Thoracic aorta (tissue), 2 donors: ENCODE results near the gene ACOT8. TPM values are rescaled to one million over a fixed set of nuclear protein-coding genes. Genes with fewer than 3 reads are reported as not detected.

Experiments used
- ATAC-seq: fragments of 150-250 bp; one replicate; pipeline ENCODE4 v1.8.0; 2017; ENCODE audit warnings: low read depth; ENCODE audit not compliant: insufficient number of reproducible peaks, low FRiP score
- DNase-seq: peaks from one replicate; pipeline ENCODE4 v3.0.0-alpha.2; 2020; ENCODE audit warnings: low spot score
- H3K27ac ChIP-seq, 2 donors: fragments of 200-600 bp; sonication (generic); 1 replicate in 1 of 2; 2 replicates in 1 of 2; pipeline ENCODE4 v1.5.1; 2016; ENCODE audit warnings: mild to moderate bottlenecking in 2 of 2, moderate library complexity in 2 of 2
- H3K27me3 ChIP-seq: fragments of 200-600 bp; sonication (generic); replicated peaks from 2 replicates; pipeline ENCODE4 v1.6.0; 2016; ENCODE audit warnings: mild to moderate bottlenecking; ENCODE audit not compliant: insufficient read depth
- H3K36me3 ChIP-seq: fragments of 200-600 bp; sonication (generic); one replicate; pipeline ENCODE4 v1.5.1; 2016
- H3K4me1 ChIP-seq, 2 donors: fragments of 200-600 bp; sonication (generic); 1 replicate in 1 of 2; 2 replicates in 1 of 2; pipeline versions ENCODE4 v1.5.1 to v1.6.0; 2016; ENCODE audit warnings: low read depth in 2 of 2, mild to moderate bottlenecking in 1 of 2; ENCODE audit not compliant: control insufficient read depth in 1 of 2
- H3K4me3 ChIP-seq: fragments of 200-600 bp; sonication (generic); 2 replicates; pipeline ENCODE4 v1.5.1; 2016; ENCODE audit warnings: mild to moderate bottlenecking
- H3K9me3 ChIP-seq: fragments of 200-600 bp; sonication (generic); 2 replicates; pipeline ENCODE4 v1.5.1; 2016
- total RNA-seq, 2 donors: library from RNA; depleted of rRNA; stranded (reverse); fragments of >200 nt; gene quantifications; one replicate each; pipeline versions ENCODE4 v1.1.0 to v1.2.3, GENCODE V29; 2016
- TF ChIP-seq, protein P1 (sequence below): fragments of 200-600 bp; sonication (generic); IDR thresholded peaks from one replicate; pipeline ENCODE4 v1.5.1; 2019; ENCODE audit warnings: antibody characterized with exemption

ACOT8 gene
- total RNA-seq, 2 donors from 2014 or later, result 20.5 to 45.2 TPM

DNA sequence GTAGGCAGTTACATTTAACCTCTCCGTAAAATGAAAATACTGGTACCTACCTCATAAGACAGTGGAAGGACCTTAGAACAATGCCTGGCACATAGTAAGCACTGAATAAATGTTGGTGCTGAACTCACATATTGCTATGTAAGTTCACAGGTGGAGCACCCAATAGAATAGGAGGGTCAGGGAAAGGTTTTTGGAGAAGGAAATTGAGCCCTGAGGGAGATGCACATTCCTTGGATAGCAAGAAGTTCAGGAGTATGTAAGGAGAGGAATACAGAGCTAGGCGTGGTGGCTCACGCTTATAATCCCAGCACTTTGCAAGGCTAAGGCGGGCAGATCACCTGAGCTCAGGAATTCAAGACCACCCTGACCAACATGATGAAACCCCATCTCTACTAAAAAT, 37.7 kb downstream of the ACOT8 start:
- no peak overlapping the region for H3K4me3 ChIP-seq
- H3K36me3 ChIP-seq, result no peaks in the 10 kb centered on the region
- DNase-seq, result no peak
- H3K4me1 ChIP-seq, result peaks cover 13 to 44% of the 10 kb centered on the region in 2 donors
- no peaks in the 10 kb centered on the region for H3K9me3 ChIP-seq
- TF ChIP-seq, protein P1, sequence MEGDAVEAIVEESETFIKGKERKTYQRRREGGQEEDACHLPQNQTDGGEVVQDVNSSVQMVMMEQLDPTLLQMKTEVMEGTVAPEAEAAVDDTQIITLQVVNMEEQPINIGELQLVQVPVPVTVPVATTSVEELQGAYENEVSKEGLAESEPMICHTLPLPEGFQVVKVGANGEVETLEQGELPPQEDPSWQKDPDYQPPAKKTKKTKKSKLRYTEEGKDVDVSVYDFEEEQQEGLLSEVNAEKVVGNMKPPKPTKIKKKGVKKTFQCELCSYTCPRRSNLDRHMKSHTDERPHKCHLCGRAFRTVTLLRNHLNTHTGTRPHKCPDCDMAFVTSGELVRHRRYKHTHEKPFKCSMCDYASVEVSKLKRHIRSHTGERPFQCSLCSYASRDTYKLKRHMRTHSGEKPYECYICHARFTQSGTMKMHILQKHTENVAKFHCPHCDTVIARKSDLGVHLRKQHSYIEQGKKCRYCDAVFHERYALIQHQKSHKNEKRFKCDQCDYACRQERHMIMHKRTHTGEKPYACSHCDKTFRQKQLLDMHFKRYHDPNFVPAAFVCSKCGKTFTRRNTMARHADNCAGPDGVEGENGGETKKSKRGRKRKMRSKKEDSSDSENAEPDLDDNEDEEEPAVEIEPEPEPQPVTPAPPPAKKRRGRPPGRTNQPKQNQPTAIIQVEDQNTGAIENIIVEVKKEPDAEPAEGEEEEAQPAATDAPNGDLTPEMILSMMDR, result no peak
- no peaks in the 10 kb centered on the region for H3K27me3 ChIP-seq
- no peak overlapping the region for H3K27ac ChIP-seq
- no peak for ATAC-seq

DNA sequence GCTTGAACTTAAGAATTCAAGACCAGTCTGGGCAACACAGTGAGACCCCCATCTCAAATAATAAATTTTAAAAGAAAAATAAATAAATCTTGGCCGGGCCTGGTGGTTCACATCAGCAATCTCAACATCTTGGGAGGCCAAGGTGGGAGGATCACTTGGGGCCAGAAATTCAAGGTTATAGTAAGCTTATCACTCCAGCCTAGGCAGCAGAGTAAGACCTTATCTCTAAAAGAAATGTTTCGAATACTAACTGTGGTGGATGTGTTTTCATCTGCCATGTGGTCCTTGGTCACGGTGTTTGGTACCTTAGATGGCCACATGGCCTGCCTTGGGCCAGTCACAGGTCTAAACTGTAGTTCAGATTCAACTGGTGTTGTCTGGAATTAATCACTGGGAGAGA, 39.0 kb downstream of the ACOT8 start:
- Histone ChIP-seq H3K4me1 (peaks cover 8 to 38% of the 10 kb centered on the region in 2 donors), H3K36me3 (no peaks in the 10 kb centered on the region), H3K4me3 (no peak overlapping the region), H3K27ac (peak overlapping the region; percentile 87 to 92), H3K9me3 (no peaks in the 10 kb centered on the region), H3K27me3 (no peaks in the 10 kb centered on the region)
- ATAC-seq (no peak), DNase-seq (no peak)
- TF ChIP-seq, protein P1, result no peak

DNA sequence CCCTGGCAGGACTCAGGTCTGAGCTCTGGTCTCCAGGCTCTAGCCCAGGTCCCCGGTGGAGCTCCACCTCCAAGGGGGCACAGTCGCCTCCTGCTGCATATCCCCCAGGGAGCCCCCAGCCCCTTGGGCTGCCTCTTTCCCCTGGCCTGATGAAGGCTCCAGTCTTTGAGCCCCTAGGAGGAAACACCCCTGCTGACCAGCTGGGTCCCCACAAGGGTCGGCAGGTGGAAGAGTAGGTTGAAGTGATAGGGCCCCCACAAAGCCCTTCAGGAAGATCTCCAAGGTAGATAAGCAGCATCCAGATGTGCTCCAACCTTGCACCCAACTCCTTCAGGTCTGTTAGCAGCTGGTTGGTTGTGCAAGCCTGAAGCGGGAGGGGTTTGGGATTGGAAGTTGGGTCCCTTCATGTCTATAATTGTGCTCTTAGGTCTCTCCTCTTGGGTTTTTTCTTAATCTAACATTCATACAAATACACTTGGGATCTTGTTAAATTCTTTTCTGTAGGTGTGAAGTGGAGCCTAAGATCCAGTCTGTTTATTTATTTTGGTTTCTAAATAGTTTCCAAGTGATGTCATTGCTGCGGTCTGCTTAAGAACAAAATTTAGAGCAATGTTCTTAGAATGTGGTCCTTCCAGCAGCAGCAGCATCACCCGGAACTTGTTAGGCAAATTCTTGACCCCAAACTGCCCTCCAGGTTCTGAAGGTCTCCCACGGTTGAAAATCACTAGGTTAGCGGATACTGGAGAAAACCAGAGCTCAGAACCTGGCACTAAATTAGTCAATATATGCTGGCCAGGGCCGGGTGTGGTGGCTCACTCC, 39.6 kb downstream of the ACOT8 start:
- Histone ChIP-seq H3K27ac (peak overlapping the region; percentile 87 to 92), H3K4me1 (peaks cover 11 to 36% of the 10 kb centered on the region in 2 donors), H3K36me3 (no peaks in the 10 kb centered on the region), H3K9me3 (no peaks in the 10 kb centered on the region), H3K27me3 (no peaks in the 10 kb centered on the region), H3K4me3 (no peak overlapping the region)
- peak; percentile 54 for ATAC-seq
- DNase-seq, result no peak
- TF ChIP-seq, protein P1, result no peak

DNA sequence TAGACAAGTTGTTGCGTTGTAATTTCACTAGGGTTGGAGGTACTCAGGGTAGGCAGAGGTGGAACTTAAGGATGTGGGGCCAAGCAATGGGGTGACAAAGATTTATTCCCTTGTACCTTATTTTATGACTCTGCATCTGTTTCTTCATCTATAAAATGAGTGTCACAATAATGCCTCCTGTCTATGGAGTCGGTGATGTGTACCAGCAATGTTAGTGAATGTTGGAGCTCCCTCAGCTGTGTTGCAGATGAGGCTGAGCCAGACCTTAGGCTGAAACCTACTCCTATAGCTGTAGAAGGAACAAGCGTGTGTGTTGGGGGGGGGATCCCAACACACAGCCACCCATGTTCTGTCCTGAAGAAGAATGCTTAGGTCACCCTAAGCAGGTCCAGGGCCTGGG, 40.2 kb downstream of the ACOT8 start:
- DNase-seq (no peak), ATAC-seq (no peak)
- TF ChIP-seq, protein P1, result no peak
- peak overlapping the region; percentile 87 to 92 for H3K27ac ChIP-seq
- no peaks in the 10 kb centered on the region for H3K9me3 ChIP-seq
- peaks cover 13 to 31% of the 10 kb centered on the region in 2 donors for H3K4me1 ChIP-seq
- no peaks in the 10 kb centered on the region for H3K27me3 ChIP-seq
- no peaks in the 10 kb centered on the region for H3K36me3 ChIP-seq
- no peak overlapping the region for H3K4me3 ChIP-seq

DNA sequence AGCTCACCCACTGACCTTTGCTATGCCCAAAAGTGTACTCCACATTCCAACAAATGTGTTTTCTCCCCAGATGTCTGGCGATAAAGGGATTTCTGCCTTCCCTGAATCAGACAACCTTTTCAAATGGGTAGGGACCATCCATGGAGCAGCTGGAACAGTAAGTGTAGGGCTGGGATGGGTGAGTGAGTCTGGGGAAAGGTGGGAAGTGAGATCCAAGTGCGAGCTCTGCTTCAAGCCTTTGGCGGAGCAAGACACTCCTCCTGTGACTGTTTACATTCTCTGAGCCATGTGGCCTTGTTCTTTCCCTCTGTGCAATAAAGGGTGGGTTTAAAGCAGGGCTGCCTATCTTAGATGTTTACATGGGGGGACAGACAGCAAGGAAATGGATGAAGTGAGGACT, 42.9 kb downstream of the ACOT8 start:
- Histone ChIP-seq H3K36me3 (peaks cover 19% of the 10 kb centered on the region), H3K4me3 (no peak overlapping the region), H3K9me3 (no peaks in the 10 kb centered on the region), H3K27me3 (no peaks in the 10 kb centered on the region), H3K27ac (no peak overlapping the region), H3K4me1 (peaks cover 15 to 30% of the 10 kb centered on the region in 2 donors)
- DNase-seq (no peak), ATAC-seq (no peak)
- TF ChIP-seq, protein P1, result no peak
